Activated CD8-positive, alpha-beta memory T cell treated with anti-CD3 and anti-CD28 coated beads, Interleukin-2, amount 50 U/mL, for 1 hour (primary cell): ENCODE data around the gene CIAO3.

Source experiments
- DNase-seq: peaks from one replicate; pipeline ENCODE4 v3.0.0-alpha.2; 2020; ENCODE audit errors: extremely low read depth

The CIAO3 gene

DNA sequence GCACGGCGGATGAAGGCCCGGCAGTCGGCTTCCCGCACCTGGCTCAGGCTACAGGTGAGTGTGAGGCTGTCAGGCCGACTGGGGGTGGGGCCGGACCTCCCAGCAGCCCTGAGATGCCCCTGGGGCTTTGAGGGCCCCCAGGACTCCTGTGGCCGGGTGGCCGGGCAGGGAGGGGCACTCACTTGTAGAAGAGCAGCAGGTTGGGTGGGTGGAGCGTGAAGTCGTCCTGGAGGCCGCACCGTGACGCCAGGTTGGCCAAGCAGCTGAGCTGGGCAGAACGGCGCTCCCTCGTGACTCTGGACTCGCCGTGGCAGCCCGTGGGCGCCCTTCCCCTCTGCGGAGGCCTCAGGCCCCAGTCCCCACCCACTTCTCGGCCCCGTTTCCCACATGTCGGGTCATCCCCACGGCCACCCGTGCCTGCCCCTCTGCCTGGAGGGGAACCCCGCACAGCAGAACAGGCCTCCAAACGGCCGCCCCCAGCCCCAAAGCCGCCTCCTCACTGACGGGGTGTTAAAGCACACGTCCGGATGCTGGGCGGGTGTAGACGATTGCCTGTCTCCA lies 34.5 kb upstream of the CIAO3 start:
- DNase-seq = no peak

DNA sequence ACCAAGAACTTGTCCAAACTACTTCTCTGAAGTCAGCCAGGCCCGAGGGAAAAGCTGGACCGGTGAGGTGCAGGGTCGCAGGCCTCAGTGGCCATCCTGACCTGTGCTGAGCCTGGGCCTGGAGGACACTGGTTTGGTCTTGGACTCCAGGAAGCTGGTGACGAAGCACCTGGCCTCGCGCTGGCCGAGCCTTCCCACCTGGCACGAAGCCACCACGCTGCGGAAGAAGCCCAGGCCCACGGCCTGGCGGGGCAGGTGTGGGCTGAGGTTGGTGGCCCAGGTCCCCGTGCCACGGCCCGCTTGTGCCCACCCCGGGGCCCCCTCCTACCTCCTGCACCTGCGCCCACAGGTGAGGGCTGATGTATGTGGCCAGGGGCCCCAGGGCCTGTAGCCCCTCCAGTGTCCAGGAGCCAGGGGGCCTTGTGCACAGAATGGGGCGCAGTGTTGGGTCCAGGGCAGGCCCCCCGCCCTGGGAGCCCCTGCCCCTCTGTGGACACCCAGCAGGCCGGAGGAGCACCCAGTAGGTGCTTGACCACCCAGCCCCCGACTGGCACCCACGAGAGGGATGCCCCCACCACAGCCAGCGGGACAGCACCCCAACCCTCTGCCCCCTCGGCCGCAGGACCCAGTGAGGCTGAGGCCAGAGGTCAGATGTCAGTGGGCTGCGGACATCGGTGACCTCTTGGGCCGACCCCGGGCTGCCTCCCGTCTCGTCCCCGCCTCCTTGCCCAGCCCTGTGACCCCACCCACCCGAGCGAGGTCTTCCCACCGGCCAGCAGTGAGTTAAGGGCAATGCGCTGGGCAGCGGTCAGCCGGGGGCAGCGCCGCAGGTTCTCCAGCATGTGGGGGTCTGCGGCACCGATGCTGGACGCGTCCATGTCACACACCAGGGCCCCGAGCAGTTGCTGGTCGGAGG lies 33.5 kb upstream of the CIAO3 start:
- DNase-seq = no peak

DNA sequence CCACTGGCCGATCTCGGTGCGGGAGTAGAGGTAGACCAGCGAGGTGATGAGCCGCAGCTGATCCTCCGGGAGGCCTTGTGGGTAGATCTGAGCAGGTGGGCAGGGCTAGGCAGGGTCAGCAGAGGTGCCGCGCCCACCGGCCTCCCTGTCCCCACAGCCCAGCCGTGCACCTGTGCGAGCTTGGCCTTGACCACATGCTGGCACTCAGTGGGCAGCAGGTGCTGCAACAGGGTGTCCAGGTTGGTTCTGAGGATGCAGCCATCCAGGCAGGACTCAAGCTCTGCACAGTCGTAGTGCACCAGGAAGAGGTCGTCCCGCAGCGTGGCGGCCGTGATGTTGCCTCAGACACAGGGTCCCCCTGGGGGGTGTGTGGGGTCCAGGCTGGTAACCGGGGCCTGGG lies 32.2 kb upstream of the CIAO3 start:
- DNase-seq = no peak

DNA sequence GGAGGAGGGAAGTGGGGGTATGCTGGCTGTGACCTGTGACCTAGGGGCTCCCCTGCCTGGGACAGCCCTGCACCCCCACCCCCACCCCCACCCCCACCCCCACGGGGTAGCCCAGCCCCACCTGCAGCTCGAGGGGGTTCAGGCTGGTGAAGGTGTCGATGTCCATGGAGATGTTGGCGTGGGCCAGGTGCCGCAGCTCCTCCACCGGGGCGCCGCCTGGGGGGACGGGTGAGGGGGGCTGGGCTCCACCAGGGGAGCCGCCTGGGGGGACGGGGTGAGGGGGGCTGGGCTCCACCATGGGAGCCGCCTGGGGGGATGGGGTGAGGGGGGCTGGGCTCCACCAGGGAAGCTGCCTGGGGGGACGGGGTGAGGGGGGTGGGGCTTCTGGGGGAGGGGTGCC lies 29.6 kb upstream of the CIAO3 start:
- DNase-seq = no peak

DNA sequence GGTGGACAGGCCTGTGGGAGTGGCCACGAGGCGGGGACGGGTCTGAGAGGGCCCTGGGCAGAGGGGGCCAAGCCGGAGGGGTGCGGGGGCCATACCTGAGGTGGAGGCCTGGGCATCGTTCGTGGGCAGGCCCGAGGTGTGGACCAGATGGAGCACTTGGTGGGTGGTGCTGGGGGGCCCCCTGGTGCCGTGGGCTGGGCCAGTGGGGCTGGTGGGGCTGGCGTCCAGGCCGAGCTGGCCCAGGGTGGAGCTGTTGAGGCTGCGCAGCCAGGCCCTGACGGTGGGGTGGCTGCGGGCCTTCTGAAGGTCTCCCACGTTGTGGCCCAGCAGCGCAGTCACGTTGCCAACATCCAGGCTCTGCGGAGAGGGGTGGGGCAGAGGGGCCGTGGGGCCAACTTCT lies 29.1 kb upstream of the CIAO3 start:
- no peak for DNase-seq

DNA sequence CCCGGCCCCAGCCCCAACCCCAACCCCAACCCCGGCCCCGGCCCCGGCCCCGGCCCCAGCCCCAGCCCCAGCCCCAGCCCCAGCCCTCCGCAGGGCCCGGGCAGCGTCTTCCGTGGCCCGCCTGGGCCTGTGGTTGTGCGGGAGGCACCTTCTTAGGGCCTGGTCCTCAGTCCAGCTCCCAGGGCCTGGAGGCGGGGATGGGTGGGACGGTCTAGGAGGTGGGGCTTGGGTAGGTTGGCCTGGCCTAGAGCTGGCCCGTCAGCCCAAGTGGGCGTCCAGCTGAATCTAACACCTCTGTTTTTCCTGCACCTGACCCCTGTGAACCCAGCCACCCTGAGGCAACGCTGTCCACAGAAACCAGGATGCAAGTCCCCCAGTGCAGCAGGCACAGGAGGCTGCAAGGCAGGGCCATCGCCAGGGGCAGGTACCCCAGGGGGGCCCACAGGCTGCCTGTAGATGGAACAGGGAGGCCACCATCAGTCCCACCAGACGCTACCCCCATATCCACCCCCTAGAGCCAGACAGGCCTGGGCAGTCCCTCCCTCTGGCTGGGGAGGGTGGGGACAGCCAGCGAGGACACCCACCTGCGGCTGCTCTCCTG lies 28.5 kb upstream of the CIAO3 start:
- no peak for DNase-seq

DNA sequence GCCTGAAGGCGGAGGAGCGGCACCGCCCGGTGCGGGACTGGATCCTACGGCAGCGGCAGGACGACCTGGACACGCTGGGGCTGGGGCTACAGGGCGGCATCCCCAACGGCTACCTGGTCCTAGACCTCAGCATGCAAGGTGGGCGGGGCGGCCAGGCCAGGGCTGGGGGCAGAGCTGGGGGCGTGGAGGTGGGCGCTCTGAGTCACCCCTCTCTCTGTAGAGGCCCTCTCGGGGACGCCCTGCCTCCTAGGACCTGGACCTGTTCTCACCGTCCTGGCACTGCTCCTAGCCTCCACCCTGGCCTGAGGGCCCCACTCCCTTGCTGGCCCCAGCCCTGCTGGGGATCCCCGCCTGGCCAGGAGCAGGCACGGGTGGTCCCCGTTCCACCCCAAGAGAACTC lies 27.6 kb upstream of the CIAO3 start:
- no peak for DNase-seq

DNA sequence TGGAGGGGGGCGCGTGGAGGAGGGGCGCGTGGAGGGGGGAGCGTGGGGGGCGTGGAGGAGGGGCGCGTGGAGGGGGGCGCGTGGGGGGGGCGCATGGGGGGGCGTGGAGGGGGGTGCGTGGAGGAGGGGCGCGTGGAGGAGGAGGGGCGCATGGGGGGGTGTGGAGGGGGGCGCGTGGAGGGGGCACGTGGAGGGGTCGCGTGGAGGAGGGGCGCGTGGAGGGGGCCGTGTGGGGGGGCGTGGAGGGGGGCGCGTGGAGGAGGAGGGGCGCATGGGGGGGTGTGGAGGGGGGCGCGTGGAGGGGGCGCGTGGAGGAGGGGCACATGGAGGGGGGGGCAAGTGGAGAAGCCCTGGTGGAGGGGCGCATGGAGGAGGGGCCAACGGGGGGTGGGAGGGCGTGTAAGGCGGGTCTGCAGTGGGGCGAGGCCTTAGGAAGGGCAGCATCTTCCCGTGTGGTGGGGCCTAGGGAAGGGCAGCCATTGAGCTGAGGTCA lies 27.0 kb upstream of the CIAO3 start:
- no peak for DNase-seq

DNA sequence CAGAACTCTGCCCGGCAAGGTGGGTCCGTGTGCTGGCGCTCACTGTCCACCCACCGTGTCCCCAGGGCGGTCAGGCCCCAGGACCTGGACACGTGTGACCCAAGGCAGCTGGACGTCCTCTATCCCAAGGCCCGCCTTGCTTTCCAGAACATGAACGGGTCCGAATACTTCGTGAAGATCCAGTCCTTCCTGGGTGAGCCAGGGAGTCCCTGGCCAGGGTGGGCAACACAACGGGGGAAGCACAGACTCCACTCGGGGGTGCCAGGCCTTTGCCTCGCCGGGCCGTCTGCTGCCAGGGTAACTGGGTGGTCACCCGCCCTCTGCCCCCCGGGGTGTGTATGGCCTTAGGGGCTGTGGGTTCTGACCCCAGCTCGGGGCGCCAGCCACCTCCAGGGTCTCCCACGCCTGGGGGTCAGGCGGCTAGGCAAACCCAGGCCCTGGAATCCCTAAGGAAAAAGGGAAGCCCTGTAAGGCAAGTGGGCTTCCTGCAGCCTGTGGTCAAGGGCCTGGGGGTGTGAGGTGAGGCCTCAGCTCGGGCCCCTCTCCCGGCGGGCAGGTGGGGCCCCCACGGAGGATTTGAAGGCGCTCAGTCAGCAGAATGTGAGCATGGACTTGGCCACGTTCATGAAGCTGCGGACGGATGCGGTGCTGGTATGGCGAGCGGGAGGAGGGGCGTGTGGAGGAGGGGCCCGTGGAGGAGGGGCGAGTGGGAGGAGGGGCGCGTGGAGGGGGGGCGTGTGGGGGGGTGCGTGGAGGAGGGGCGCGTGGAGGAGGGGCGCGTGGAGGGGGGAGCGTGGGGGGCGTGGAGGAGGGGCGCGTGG lies 26.2 kb upstream of the CIAO3 start:
- DNase-seq = no peak

DNA sequence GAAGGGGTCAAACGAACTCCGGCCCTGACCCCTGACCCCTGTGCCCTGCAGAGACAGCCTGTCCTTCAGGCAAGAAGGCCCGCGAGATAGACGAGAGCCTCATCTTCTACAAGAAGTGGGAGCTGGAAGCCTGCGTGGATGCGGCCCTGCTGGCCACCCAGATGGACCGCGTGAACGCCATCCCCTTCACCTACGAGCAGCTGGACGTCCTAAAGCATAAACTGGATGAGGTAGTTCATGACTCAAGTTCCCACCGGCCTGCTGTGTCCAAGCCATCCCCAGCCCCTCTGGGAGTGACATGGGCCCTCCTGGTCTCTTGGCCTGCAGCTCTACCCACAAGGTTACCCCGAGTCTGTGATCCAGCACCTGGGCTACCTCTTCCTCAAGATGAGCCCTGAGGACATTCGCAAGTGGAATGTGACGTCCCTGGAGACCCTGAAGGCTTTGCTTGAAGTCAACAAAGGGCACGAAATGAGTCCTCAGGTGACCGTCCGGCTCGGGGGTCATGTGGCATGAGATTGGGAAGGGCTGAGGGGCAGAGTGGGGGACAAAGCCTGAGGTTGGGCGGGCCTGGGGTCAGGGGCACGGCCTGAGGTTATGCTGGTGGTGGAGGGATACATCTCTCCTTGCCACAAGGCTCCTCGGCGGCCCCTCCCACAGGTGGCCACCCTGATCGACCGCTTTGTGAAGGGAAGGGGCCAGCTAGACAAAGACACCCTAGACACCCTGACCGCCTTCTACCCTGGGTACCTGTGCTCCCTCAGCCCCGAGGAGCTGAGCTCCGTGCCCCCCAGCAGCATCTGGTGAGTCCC lies 25.4 kb upstream of the CIAO3 start:
- no peak for DNase-seq

DNA sequence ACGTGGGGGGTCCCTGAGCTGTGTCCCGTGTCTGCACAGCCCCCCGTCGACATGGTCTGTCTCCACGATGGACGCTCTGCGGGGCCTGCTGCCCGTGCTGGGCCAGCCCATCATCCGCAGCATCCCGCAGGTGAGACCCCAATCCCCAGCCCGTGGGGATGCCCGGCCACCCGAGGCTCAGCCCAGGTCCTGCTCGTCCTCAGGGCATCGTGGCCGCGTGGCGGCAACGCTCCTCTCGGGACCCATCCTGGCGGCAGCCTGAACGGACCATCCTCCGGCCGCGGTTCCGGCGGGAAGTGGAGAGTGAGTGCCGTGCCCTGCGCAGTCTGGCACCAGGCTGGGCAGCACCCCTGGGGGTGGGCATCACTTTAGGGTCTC lies 24.7 kb upstream of the CIAO3 start:
- no peak for DNase-seq

DNA sequence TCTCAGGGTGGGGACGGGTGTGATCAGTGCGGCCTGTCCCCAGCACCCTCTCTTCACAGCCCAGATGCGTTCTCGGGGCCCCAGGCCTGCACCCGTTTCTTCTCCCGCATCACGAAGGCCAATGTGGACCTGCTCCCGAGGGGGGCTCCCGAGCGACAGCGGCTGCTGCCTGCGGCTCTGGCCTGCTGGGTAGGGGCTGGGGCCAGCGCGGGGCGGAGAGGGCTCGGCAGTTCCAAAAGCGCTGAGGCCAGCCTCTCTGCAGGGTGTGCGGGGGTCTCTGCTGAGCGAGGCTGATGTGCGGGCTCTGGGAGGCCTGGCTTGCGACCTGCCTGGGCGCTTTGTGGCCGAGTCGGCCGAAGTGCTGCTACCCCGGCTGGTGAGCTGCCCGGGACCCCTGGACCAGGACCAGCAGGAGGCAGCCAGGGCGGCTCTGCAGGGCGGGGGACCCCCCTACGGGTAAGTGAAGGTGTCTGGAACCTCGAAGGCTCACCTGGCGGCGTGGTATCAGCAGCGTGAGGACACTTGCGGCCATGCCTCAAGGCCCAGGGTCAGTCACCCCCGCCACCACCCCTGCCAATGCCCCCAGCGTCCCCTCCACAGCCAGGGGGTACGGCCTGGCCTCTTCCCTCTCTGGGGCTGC lies 24.2 kb upstream of the CIAO3 start:
- no peak for DNase-seq

DNA sequence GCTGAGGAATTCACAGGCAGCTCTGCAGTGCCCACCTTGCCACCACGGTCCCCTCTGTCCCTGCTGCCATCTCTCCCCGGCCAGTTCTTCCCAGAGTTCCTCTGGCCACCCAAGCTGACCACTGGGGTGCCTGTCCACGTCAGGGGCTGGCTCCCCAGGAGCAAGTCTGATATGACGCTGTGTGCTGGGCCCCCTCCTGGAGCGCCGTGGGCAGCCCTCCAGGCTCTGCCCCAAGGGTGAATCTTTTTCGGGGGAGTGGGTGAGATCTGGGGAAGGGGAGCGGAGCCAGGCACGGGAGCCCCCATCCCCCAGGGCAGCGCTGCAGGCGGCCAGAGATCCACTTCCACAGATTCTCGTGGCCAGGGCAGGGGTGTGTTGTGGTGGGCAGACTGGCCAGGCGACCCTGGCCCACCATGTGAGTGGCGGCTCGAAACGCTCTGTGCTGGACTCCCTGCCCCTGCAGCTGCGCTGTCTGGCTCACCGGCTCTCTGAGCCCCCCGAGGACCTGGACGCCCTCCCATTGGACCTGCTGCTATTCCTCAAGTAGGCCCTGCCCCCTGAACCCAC lies 23.5 kb upstream of the CIAO3 start:
- no peak for DNase-seq

DNA sequence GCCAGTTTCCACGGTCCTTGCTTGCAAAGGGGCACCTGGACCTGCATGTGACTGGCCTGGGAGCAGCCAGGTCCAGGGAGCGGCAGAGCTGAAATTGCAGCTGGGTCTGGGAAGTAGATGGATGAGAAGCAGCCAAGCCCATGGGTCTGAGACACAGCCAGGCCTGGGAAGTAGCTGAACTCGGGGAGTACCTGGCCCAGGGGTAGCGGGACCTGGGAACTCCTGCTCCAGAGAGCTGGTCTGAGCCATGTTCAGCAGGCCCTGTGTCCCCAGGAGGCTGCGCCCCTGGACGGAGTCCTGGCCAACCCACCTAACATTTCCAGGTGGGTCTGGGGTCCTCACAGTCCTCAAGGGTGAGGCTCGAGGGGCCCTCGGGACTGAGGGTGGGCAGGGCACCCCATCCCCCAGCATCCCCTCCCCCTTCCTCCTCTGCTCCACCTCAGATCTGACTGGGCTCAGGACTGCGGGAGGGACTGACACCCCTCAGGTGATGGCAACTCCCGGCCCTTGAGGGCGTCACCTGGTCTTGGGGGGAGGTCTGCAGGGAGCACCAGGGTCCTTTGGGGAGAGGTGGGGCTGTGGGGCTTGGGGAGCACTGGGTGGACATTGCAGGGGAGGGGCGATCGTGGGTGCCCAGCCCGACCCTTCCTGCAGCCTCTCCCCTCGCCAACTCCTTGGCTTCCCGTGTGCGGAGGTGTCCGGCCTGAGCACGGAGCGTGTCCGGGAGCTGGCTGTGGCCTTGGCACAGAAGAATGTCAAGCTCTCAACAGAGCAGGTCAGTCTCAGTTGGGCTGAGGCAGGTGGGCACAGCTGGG lies 22.8 kb upstream of the CIAO3 start:
- DNase-seq = no peak

DNA sequence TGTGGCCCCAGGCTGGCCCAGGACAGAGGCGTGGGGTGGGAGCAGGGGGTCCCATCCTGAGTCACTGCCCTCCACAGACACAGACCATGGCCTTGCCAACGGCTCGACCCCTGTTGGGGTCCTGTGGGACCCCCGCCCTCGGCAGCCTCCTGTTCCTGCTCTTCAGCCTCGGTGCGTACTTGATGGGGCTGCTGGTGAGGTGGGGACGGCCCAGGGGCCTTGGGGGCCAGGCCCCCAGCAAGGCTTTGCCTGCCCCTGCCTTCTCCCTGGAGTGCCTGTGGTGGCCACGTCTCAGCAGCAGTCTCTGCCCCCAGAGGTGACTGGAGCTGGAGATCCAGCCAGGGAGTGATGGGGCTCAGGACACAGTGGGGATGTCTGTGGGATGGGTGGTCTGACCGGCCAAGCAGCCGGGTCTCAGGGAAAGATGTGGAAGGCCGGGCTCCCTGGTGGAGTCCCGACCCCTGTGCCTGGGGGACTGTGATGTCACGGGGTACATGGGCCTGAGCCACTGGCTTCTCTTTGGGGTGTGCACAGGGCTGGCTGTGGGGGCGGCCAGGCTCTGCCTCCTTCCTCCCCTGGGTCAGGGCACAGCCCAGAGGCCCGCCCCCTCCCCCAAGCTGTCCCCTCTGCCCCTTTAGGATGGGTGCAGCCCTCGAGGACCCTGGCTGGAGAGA lies 21.9 kb upstream of the CIAO3 start:
- DNase-seq = no peak

DNA sequence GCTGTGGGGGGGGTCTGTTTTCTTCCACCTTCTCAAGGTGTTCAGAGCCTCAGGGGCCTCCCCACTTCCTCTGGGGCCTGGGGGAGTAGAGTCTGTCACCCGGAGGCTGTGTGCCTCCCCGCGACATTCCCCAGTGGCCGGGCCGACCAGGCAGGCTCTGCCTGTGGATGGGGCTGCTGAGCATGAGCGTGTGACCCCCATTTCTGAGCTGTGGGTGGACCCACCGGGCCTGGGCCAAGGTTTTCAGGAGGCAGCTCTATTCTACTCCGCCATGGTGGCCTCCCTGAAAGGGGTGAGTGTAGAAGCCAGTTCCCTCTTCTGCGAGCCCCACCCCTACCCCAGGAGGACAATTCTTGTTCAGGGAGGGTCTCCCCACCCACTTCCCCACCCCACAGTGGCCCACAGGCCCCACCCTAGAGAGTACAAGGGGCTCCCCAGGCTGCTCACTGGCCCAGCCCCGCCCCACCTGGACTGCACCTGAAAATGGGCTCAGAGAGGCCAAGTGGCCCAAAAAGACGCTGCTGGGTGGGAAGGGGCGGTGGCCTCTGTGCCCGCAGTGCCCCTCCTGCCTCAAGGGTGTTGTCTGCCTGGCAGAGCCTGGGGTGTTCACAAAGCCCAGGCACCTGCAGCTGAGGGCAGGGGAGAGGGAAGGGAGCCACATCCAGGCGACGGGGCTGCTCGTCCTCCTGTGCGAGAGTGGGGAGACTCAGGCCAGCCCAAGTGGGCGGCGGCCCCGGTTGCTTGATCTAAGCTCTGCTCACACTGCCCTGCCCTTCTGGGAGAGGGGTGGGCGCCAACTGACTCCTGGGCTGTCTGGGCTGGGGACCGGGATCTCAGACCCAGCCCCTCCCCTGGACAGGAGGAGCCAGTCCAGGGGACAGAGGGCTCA lies 21.1 kb upstream of the CIAO3 start:
- no peak for DNase-seq

DNA sequence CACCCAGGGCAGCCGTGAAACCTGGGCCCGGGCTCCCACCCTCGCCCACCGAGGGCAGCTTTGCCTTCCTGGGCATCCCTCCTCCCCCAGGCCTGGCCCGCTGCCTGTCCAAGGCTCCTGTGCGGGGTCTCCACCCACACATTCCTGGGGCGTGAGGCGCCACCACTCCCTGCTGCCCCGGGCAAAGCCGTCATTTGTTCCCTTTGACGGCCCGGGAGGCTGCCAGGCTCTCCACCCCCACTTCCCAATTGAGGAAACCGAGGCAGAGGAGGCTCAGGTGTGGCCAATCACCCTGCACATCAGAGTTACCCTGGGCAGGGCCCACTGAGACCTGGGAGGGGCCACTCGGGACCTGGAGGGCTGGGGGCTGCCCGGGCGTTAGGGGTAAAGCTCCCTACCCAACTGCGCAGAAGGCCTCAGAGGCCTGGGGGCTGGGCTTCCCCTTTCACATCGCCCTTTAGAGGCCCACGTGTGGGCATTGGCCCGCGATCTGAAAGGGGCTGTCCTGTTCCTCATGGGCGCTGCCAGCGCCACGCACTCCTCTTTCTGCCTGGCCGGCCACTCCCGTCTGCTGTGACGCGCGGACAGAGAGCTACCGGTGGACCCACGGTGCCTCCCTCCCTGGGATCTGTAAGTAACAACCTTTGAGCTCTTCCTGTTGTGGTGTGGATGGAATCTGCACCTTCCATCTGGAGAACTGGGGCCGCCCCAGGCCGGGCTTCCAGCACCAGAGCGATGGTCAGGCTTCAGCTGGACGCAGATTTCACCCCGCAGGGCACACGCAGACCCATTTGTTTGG lies 19.9 kb upstream of the CIAO3 start, which contains the start of gene MSLN:
MSLN (plus strand) TSS at position 190 of the 799 bp plus-strand sequence. CDS start 1,947 bp downstream, outside the sequence.
- DNase-seq = no peak
